PC-9 (cell line): ENCODE measurements around the gene NUDT1. TPM values are rescaled to one million over a fixed set of nuclear protein-coding genes. Genes with fewer than 3 reads are reported as not detected.

ENCODE experiments used
- BruUV-seq: library from RNA; stranded (reverse); fragments of 400-500 nt; replicated peaks from 2 replicates; lab custom pipeline; 2021; lab: Mats Ljungman, UMichigan
- CTCF ChIA-PET: fragments of 300-600 bp; sonication (Branson Sonifier 250); formaldehyde crosslinking; loops from one replicate; lab custom pipeline; 2022; ENCODE audit warnings: antibody characterized with exemption; lab: Charles Lee
- POLR2A ChIA-PET: fragments of 300-600 bp; sonication (Branson Sonifier 250); formaldehyde crosslinking; loops from one replicate; lab custom pipeline; 2022; ENCODE audit warnings: antibody characterized with exemption; ENCODE audit not compliant: unreplicated experiment; lab: Charles Lee
- DNase-seq, 2 experiments: peaks; one replicate each; pipeline versions ENCODE4 v3.0.0 to v3.0.0-alpha.2; 2015 to 2022; ENCODE audit warnings: mixed read lengths in 1 of 2
- H2AFZ ChIP-seq: fragments of 200-600 bp; sonication (generic); 2 replicates; pipeline ENCODE4 v1.8.1; 2017; ENCODE audit warnings: antibody characterized with exemption
- H3F3A ChIP-seq: fragments of 200-600 bp; sonication (generic); 2 replicates; pipeline ENCODE4 v1.8.1; 2017; ENCODE audit warnings: antibody characterized with exemption, mild to moderate bottlenecking, low read depth; ENCODE audit not compliant: insufficient read depth
- H3K27ac ChIP-seq: fragments of 200-600 bp; sonication (generic); 2 replicates; pipeline ENCODE4 v1.6.1; 2016; ENCODE audit warnings: mixed run types
- H3K27me3 ChIP-seq: fragments of 200-600 bp; sonication (generic); 2 replicates; pipeline ENCODE4 v1.6.1; 2016; ENCODE audit warnings: low read depth, mixed run types; ENCODE audit not compliant: insufficient read depth
- H3K36me3 ChIP-seq: fragments of 200-600 bp; sonication (generic); 2 replicates; pipeline ENCODE4 v1.6.1; 2016; ENCODE audit warnings: low read depth, mixed run types
- H3K4me1 ChIP-seq: fragments of 200-600 bp; sonication (generic); replicated peaks from 2 replicates; pipeline ENCODE4 v1.6.1; 2016; ENCODE audit warnings: mixed run types; ENCODE audit not compliant: insufficient read depth
- H3K4me2 ChIP-seq: fragments of 200-600 bp; sonication (generic); 2 replicates; pipeline ENCODE4 v1.6.1; 2017; ENCODE audit warnings: mixed run types
- H3K4me3 ChIP-seq: fragments of 200-600 bp; sonication (generic); 2 replicates; pipeline ENCODE4 v1.6.1; 2016; ENCODE audit warnings: mixed run types
- H3K79me2 ChIP-seq: fragments of 200-600 bp; sonication (generic); 2 replicates; pipeline ENCODE4 v1.6.1; 2017; ENCODE audit warnings: low read depth, mixed run types
- H3K9me2 ChIP-seq: fragments of 200-600 bp; sonication (generic); 2 replicates; pipeline ENCODE4 v1.8.1; 2017; ENCODE audit warnings: mild to moderate bottlenecking; ENCODE audit not compliant: insufficient read depth
- H3K9me3 ChIP-seq: fragments of 200-600 bp; sonication (generic); 2 replicates; pipeline ENCODE4 v1.8.1; 2016; ENCODE audit warnings: low read depth; ENCODE audit not compliant: insufficient read depth
- H4K20me1 ChIP-seq: fragments of 200-600 bp; sonication (generic); 2 replicates; pipeline ENCODE4 v1.8.1; 2017; ENCODE audit not compliant: insufficient read depth
- CTCF ChIP-seq: fragments of 200-600 bp; sonication (generic); conservative IDR thresholded peaks from 2 replicates; pipeline ENCODE4 v1.6.1; 2017; ENCODE audit warnings: mixed run types, antibody characterized with exemption, mild to moderate bottlenecking, moderate library complexity
- EZH2 ChIP-seq: fragments of 200-600 bp; sonication (generic); IDR thresholded peaks from 2 replicates; pipeline ENCODE4 v1.8.0; 2017; ENCODE audit warnings: antibody characterized with exemption, low read depth
- intact Hi-C: fragments of 100-400 bp; cut with micrococcal nuclease; formaldehyde crosslinking; loops from one replicate; pipeline ENCODE4 v1.10.0; 2022; ENCODE audit not compliant: unreplicated experiment
- total RNA-seq: library from RNA; stranded (reverse); gene quantifications from 2 replicates; pipeline ENCODE4 v1.2.3, GENCODE V29; 2021

NUDT1 gene
- total RNA-seq, 1 experiment from 2014 or later = 63.9 TPM

DNA sequence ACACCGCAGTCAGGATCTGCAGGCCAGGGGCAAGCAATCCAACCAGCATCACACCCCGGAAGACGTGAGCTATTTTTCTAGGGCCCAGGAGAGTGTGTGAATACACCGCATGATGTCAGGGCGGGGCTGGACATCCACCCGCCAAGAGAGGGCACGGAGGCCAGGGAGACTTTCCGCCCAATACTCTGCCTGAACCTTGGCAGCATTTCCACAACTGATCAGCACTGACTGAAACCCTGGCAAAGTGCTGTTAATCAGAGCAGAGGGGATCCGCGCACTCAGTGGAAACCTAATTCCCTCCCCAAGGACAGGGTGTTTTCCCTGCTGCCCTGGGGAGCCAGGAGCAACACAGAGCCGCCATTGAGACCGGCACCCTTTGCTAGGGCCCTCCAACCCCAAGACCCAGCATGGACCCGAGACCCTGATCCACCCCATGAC lies 17.5 kb upstream of the NUDT1 start:
- peaks cover 25% of the 10 kb centered on the region for H3K36me3 ChIP-seq
- no peak overlapping the region for H3K27ac ChIP-seq
- H3K4me2 ChIP-seq = no peak overlapping the region
- peaks cover 8% of the 10 kb centered on the region; the same call in 1 of the 2 replicates for H3F3A ChIP-seq
- ChIA-PET POLR2A (interaction anchor here (0.7 kb wide), 1 partner anchor 328 kb away, joined by 4 read pairs; no protein-coding TSS in a partner anchor), CTCF (no interaction called here)
- no peaks in the 10 kb centered on the region for H3K9me3 ChIP-seq
- H3K27me3 ChIP-seq = no peaks in the 10 kb centered on the region
- H3K9me2 ChIP-seq = no peaks in the 10 kb centered on the region
- H3K79me2 ChIP-seq = 0 out of 2 replicates have a peak, but pooled peaks cover 2% of the 10 kb centered on the region
- DNase-seq = no peak
- no peaks in the 10 kb centered on the region for H3K4me1 ChIP-seq
- BruUV-seq = no TSS peak
- peaks cover 4% of the 10 kb centered on the region for H4K20me1 ChIP-seq
- TF ChIP-seq CTCF (no peak), EZH2 (no peak)
- no peak overlapping the region for H3K4me3 ChIP-seq
- H2AFZ ChIP-seq = no peak overlapping the region
- intact Hi-C loops = loop anchor here (10.0 kb wide), 1 partner anchor 300 kb away; no protein-coding TSS in a partner anchor

DNA sequence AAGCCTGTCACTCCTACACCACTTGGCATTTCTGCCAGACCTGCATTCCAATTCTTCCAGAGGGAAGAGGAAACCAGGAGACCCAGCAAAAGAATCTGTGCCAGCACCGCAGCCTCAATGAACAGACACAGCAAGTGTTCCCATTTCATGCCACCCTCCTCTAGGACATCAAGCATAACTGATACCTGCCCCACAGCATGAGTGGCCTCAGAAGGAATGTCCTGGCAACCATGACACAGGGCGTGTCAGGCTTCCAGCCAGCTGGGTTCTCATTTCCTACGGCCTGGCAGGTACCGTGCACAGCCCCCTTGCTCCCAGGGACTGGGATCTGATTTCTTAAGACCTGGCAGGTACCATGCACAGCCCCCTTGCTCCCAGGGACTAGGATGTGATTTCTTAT lies 17.1 kb upstream of the NUDT1 start:
- H3K27me3 ChIP-seq = no peaks in the 10 kb centered on the region
- no peak overlapping the region for H3K4me2 ChIP-seq
- peaks cover 4% of the 10 kb centered on the region; the same call in 1 of the 2 replicates for H3K79me2 ChIP-seq
- peaks cover 4% of the 10 kb centered on the region for H4K20me1 ChIP-seq
- no peak overlapping the region for H2AFZ ChIP-seq
- TF ChIP-seq CTCF (no peak), EZH2 (no peak)
- peak; percentile 65 to 83 for DNase-seq
- no peak overlapping the region for H3K4me3 ChIP-seq
- no peaks in the 10 kb centered on the region for H3K4me1 ChIP-seq
- ChIA-PET CTCF (interaction anchor here (0.7 to 1.1 kb wide), 2 partner anchors 48 to 123 kb away, joined by 3 to 4 read pairs; no protein-coding TSS in a partner anchor), POLR2A (interaction anchor here (0.7 kb wide), 2 partner anchors 30 to 727 kb away, joined by 3 to 5 read pairs; no protein-coding TSS in a partner anchor)
- peaks cover 8% of the 10 kb centered on the region; the same call in 1 of the 2 replicates for H3F3A ChIP-seq
- no peaks in the 10 kb centered on the region for H3K9me2 ChIP-seq
- H3K36me3 ChIP-seq = peaks cover 25% of the 10 kb centered on the region
- no peaks in the 10 kb centered on the region for H3K9me3 ChIP-seq
- no peak overlapping the region for H3K27ac ChIP-seq
- no TSS peak for BruUV-seq
- intact Hi-C loops = loop anchor here (1.0 to 10.0 kb wide), 3 partner anchors 17 to 300 kb away; partner anchors contain the start of genes MRM2 and NUDT1

DNA sequence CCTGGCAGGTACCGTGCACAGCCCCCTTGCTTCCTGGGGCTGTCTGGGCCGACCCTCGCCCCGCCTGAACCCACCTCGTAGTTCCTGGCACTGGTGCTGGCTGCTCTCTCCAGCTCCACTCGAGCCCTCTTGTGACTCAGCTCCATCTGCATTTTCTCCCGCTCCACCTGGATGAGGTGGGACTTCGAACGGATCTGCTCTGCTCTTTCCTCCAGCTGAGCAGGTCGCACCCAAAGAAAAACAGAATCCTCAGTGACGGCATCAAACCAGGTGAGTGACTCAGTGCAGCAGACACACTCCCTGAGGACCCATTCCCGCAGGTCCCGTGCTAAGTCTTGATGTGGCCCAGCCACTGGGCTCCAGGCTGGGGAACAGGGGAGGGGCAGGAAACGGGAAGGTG lies 16.7 kb upstream of the NUDT1 start:
- no peak overlapping the region for H3K4me3 ChIP-seq
- H3F3A ChIP-seq = peaks cover 8% of the 10 kb centered on the region; the same call in 1 of the 2 replicates
- no peaks in the 10 kb centered on the region for H3K4me1 ChIP-seq
- no TSS peak for BruUV-seq
- no peak overlapping the region for H3K4me2 ChIP-seq
- H3K79me2 ChIP-seq = peaks cover 8% of the 10 kb centered on the region
- no peaks in the 10 kb centered on the region for H3K27me3 ChIP-seq
- TF ChIP-seq EZH2 (no peak), CTCF (no peak)
- CTCF ChIA-PET = interaction anchor here (0.7 to 1.1 kb wide), 2 partner anchors 48 to 122 kb away, joined by 3 to 4 read pairs; no protein-coding TSS in a partner anchor
- H2AFZ ChIP-seq = no peak overlapping the region
- no peaks in the 10 kb centered on the region for H3K9me3 ChIP-seq
- POLR2A ChIA-PET = interaction anchor here (0.7 kb wide), 2 partner anchors 30 to 727 kb away, joined by 3 to 5 read pairs; no protein-coding TSS in a partner anchor
- no peaks in the 10 kb centered on the region for H3K9me2 ChIP-seq
- H4K20me1 ChIP-seq = peaks cover 2% of the 10 kb centered on the region
- DNase-seq = peak; percentile 69 to 86
- intact Hi-C loops = loop anchor here (1.0 to 10.0 kb wide), 3 partner anchors 17 to 299 kb away; partner anchors contain the start of genes MRM2 and NUDT1
- peaks cover 25% of the 10 kb centered on the region for H3K36me3 ChIP-seq
- no peak overlapping the region for H3K27ac ChIP-seq
